Tibial nerve (tissue), 4 donors: ENCODE results near the gene STX11. TPM values are rescaled to one million over a fixed set of nuclear protein-coding genes. Genes with fewer than 3 reads are reported as not detected.

Experiments used
- DNase-seq, 2 donors: peaks; one replicate each; pipeline ENCODE4 v3.0.0-alpha.2; 2019; ENCODE audit warnings: low spot score in 2 of 2
- H3K27ac ChIP-seq, 4 donors: fragments of 200-600 bp; sonication (generic) in 3 of 4; one replicate each; pipeline ENCODE4 v1.5.1; 2017 to 2019; ENCODE audit warnings: mild to moderate bottlenecking in 1 of 4
- H3K27me3 ChIP-seq, 2 donors: fragments of 200-600 bp; sonication (generic) in 1 of 2; one replicate each; pipeline versions ENCODE4 v1.5.1 to v1.6.0; 2017 to 2019
- H3K36me3 ChIP-seq, 3 donors: fragments of 200-600 bp; sonication (generic); one replicate each; pipeline ENCODE4 v1.5.1; 2018 to 2019
- H3K4me1 ChIP-seq, 4 donors: fragments of 200-600 bp; sonication (generic) in 3 of 4; one replicate each; pipeline ENCODE4 v1.5.1; 2017 to 2019
- H3K4me3 ChIP-seq, 4 donors: fragments of 200-600 bp; sonication (generic) in 3 of 4; one replicate each; pipeline ENCODE4 v1.5.1; 2017 to 2019; ENCODE audit warnings: mild to moderate bottlenecking in 1 of 4, moderate library complexity in 1 of 4
- H3K9me3 ChIP-seq, 4 donors: fragments of 200-600 bp; sonication (generic) in 3 of 4; one replicate each; pipeline ENCODE4 v1.5.1; 2017 to 2019
- CTCF ChIP-seq, 5 experiments: fragments of 200-600 bp in 3 of 5; fragments of 450-650 bp in 2 of 5; sonication (generic) in 3 of 5; IDR thresholded peaks; one replicate each; pipeline ENCODE4 v1.5.1; 2016 to 2019; ENCODE audit warnings: antibody characterized with exemption in 5 of 5, mild to moderate bottlenecking in 3 of 5, moderate library complexity in 2 of 5
- EP300 ChIP-seq, 2 donors: sonication (generic); formaldehyde crosslinking; IDR thresholded peaks; one replicate each; pipeline ENCODE4 v1.6.1; 2017; ENCODE audit warnings: antibody characterized with exemption in 2 of 2, mild to moderate bottlenecking in 1 of 2
- POLR2A ChIP-seq, 2 donors: fragments of 450-650 bp; IDR thresholded peaks; one replicate each; pipeline ENCODE4 v1.6.1; 2017; ENCODE audit warnings: antibody characterized with exemption in 2 of 2, mild to moderate bottlenecking in 2 of 2, moderate library complexity in 2 of 2
- WGBS, 2 donors: methylation state at CpG; one replicate each; pipeline ENCODE4 v1.1.5; 2018; 5-methylcytosine and 5-hydroxymethylcytosine counted together
- total RNA-seq, 4 donors: library from RNA; depleted of rRNA; stranded (reverse); fragments of >200 nt; gene quantifications; one replicate each; pipeline ENCODE4 v1.1.0, GENCODE V29; 2016

Gene STX11
- total RNA-seq, 4 donors from 2014 or later = 5.3 to 24.3 (median 12.5) TPM

- Histone ChIP-seq H3K4me1 (no peaks in the 10 kb centered on the region), H3K27ac (no peak overlapping the region), H3K27me3 (no peaks in the 10 kb centered on the region), H3K36me3 (no peaks in the 10 kb centered on the region), H3K9me3 (no peaks in the 10 kb centered on the region), H3K4me3 (no peak overlapping the region)
- 63 to 71% methylated on average over 5 of the region's 5 CpGs for WGBS, 2 donors
- TF ChIP-seq EP300 (IDR thresholded peaks at IDR 0.05) = no peak
- TF ChIP-seq CTCF (IDR thresholded peaks at IDR 0.05) = no peak
- TF ChIP-seq POLR2A (IDR thresholded peaks at IDR 0.05) = no peak
- no peak for DNase-seq
Observed at GRCh38 chr6:144133225-144133821, 17.0 kb upstream of the STX11 start.

GRCh38 chr6:144134176-144134575, 16.1 kb upstream of the STX11 start:
- 77 to 84% methylated on average over 2 of the region's 2 CpGs for WGBS, 2 donors
- DNase-seq = no peak
- Histone ChIP-seq H3K27ac (no peak overlapping the region), H3K9me3 (no peaks in the 10 kb centered on the region), H3K4me3 (no peak overlapping the region), H3K36me3 (no peaks in the 10 kb centered on the region), H3K27me3 (no peaks in the 10 kb centered on the region), H3K4me1 (no peaks in the 10 kb centered on the region)
- TF ChIP-seq POLR2A (IDR thresholded peaks at IDR 0.05) (no peak), EP300 (IDR thresholded peaks at IDR 0.05) (no peak), CTCF (IDR thresholded peaks at IDR 0.05) (no peak)

GRCh38 chr6:144134737-144135136, 15.6 kb upstream of the STX11 start:
- Histone ChIP-seq H3K4me3 (no peak overlapping the region), H3K9me3 (no peaks in the 10 kb centered on the region), H3K36me3 (no peaks in the 10 kb centered on the region), H3K4me1 (no peaks in the 10 kb centered on the region), H3K27ac (no peak overlapping the region), H3K27me3 (no peaks in the 10 kb centered on the region)
- TF ChIP-seq POLR2A (IDR thresholded peaks at IDR 0.05) (no peak), CTCF (IDR thresholded peaks at IDR 0.05) (no peak)
- WGBS, 2 donors = 76 to 82% methylated on average over 2 of the region's 2 CpGs
- DNase-seq = no peak

GRCh38 chr6:144138542-144138941, 11.8 kb upstream of the STX11 start:
- no peaks in the 10 kb centered on the region for H3K36me3 ChIP-seq
- no peak overlapping the region for H3K4me3 ChIP-seq
- no peaks in the 10 kb centered on the region for H3K27me3 ChIP-seq
- no peak for DNase-seq
- H3K9me3 ChIP-seq = no peaks in the 10 kb centered on the region
- no peaks in the 10 kb centered on the region for H3K4me1 ChIP-seq
- H3K27ac ChIP-seq = no peak overlapping the region
- TF ChIP-seq EP300 (IDR thresholded peaks at IDR 0.05) (no peak), CTCF (IDR thresholded peaks at IDR 0.05) (no peak), POLR2A (IDR thresholded peaks at IDR 0.05) (no peak)
- WGBS, 2 donors = 82 to 87% methylated on average over 4 of the region's 4 CpGs

- TF ChIP-seq EP300 (IDR thresholded peaks at IDR 0.05) (no peak), POLR2A (IDR thresholded peaks at IDR 0.05) (no peak), CTCF (IDR thresholded peaks at IDR 0.05) (no peak)
- H3K27me3 ChIP-seq = no peaks in the 10 kb centered on the region
- no peaks in the 10 kb centered on the region for H3K4me1 ChIP-seq
- WGBS, 2 donors = 91 to 92% methylated on average over 3 of the region's 3 CpGs
- no peak overlapping the region for H3K4me3 ChIP-seq
- no peak for DNase-seq
- H3K9me3 ChIP-seq = no peaks in the 10 kb centered on the region
- H3K27ac ChIP-seq = no peak overlapping the region
- no peaks in the 10 kb centered on the region for H3K36me3 ChIP-seq
Observed at GRCh38 chr6:144139817-144140216, 10.5 kb upstream of the STX11 start.
